GM20000 (cell line): ENCODE results near the gene HELZ.
"Not testable (repeated sequence)": the region's sequence is repeated elsewhere in the genome, so short reads cannot be mapped to it uniquely, and the experiment has no call there.

ENCODE experiments used
- DNase-seq: peaks from one replicate; pipeline ENCODE4 v3.0.0; 2012; ENCODE audit warnings: low spot score
- CTCF ChIP-seq: IDR thresholded peaks from 2 replicates; pipeline ENCODE4 v1.5.1; 2012; ENCODE audit warnings: mild to moderate bottlenecking, control low read depth; ENCODE audit errors: extremely low read depth, missing control alignments

The HELZ gene

GRCh38 chr17:67151717-67152116 lies 93.3 kb downstream of the HELZ start:
- no peak for TF ChIP-seq CTCF
- DNase-seq: no peak

GRCh38 chr17:67150826-67151225 lies 94.2 kb downstream of the HELZ start:
- TF ChIP-seq CTCF: no peak
- DNase-seq: no peak

GRCh38 chr17:67148352-67148751 lies 96.6 kb downstream of the HELZ start:
- no peak for DNase-seq
- TF ChIP-seq CTCF: no peak

GRCh38 chr17:67145183-67145805 lies 99.7 kb downstream of the HELZ start:
- no peak for TF ChIP-seq CTCF
- DNase-seq: no peak

GRCh38 chr17:67143318-67143717 lies 101.7 kb downstream of the HELZ start:
- no peak for DNase-seq
- no peak for TF ChIP-seq CTCF

GRCh38 chr17:67142030-67142429 lies 103.0 kb downstream of the HELZ start:
- not testable (repeated sequence) for DNase-seq

GRCh38 chr17:67139784-67140665 lies 105.0 kb downstream of the HELZ start:
- no peak for DNase-seq
- no peak for TF ChIP-seq CTCF
